A673 (cell line): ENCODE measurements around the gene TPM3. TPM values are rescaled to one million over a fixed set of nuclear protein-coding genes. Genes with fewer than 3 reads are reported as not detected.
A peak's percentile ranks its signal among the peaks of the same experiment; 100 is the strongest.

Experiments used
- BruUV-seq: library from RNA; stranded (reverse); fragments of 400-500 nt; replicated peaks from 2 replicates; lab custom pipeline; 2021; lab: Mats Ljungman, UMichigan
- CTCF ChIA-PET: fragments of 300-600 bp; sonication (Branson Sonifier 250); formaldehyde crosslinking; loops from one replicate; lab custom pipeline; 2022; ENCODE audit warnings: antibody characterized with exemption; lab: Charles Lee
- POLR2A ChIA-PET: fragments of 300-600 bp; sonication (Branson Sonifier 250); formaldehyde crosslinking; loops from one replicate; lab custom pipeline; 2022; ENCODE audit warnings: antibody characterized with exemption; ENCODE audit not compliant: low non-redundant PET; lab: Charles Lee
- DNase-seq: peaks from one replicate; pipeline ENCODE4 v3.0.0-alpha.2; 2015; ENCODE audit warnings: low spot score
- H3K27ac ChIP-seq: fragments of 200-600 bp; sonication (generic); 2 replicates; pipeline ENCODE4 v1.5.1; 2016; ENCODE audit warnings: mixed run types, low read depth, mild to moderate bottlenecking, mixed read lengths, antibody characterized with exemption, low read length; ENCODE audit not compliant: poor library complexity, severe bottlenecking
- H3K27me3 ChIP-seq: fragments of 200-600 bp; sonication (generic); replicated peaks from 2 replicates; pipeline ENCODE4 v1.6.1; 2017; ENCODE audit warnings: mixed run types, low read depth, mild to moderate bottlenecking, mixed read lengths, antibody characterized with exemption, low read length; ENCODE audit not compliant: insufficient read depth, poor library complexity
- H3K36me3 ChIP-seq: fragments of 200-600 bp; sonication (generic); 2 replicates; pipeline ENCODE4 v1.6.1; 2016; ENCODE audit warnings: mixed run types, mild to moderate bottlenecking, mixed read lengths, antibody characterized with exemption, low read length; ENCODE audit not compliant: insufficient read depth, poor library complexity, severe bottlenecking
- H3K4me1 ChIP-seq: fragments of 200-600 bp; sonication (generic); 2 replicates; pipeline ENCODE4 v1.6.1; 2017; ENCODE audit warnings: mixed run types, mild to moderate bottlenecking, mixed read lengths, antibody characterized with exemption, low read length; ENCODE audit not compliant: insufficient read depth, poor library complexity, severe bottlenecking
- H3K4me3 ChIP-seq: fragments of 200-600 bp; sonication (generic); 2 replicates; pipeline ENCODE4 v1.5.1; 2016; ENCODE audit warnings: low read depth, mixed run types, mild to moderate bottlenecking, mixed read lengths, low read length; ENCODE audit not compliant: poor library complexity, severe bottlenecking
- H3K9me3 ChIP-seq: fragments of 200-600 bp; sonication (generic); 2 replicates; pipeline ENCODE4 v1.6.1; 2016; ENCODE audit warnings: mixed run types, low read depth, mild to moderate bottlenecking, mixed read lengths, antibody characterized with exemption, low read length; ENCODE audit not compliant: poor library complexity, severe bottlenecking
- EZH2 ChIP-seq: fragments of 200-600 bp; sonication (generic); IDR thresholded peaks from 2 replicates; pipeline ENCODE4 v1.6.1; 2017; ENCODE audit warnings: borderline replicate concordance, low read depth, mild to moderate bottlenecking, mixed read lengths, antibody characterized with exemption, low read length; ENCODE audit not compliant: poor library complexity, severe bottlenecking
- intact Hi-C: fragments of 100-400 bp; cut with micrococcal nuclease; formaldehyde crosslinking; loops from one replicate; pipeline ENCODE4 v1.10.0; 2022; ENCODE audit not compliant: unreplicated experiment
- total RNA-seq: library from RNA; stranded (reverse); gene quantifications from 2 replicates; pipeline ENCODE4 v1.2.3, GENCODE V29; 2021
- TF ChIP-seq, protein P1 (sequence below): fragments of 300-800, 200-600 bp; sonication (generic); conservative IDR thresholded peaks from 2 replicates; pipeline ENCODE4 v1.5.1; 2017; ENCODE audit warnings: low read depth, mild to moderate bottlenecking, antibody characterized with exemption, low read length, moderate library complexity, mixed read lengths

TPM3 gene
- total RNA-seq, 1 experiment from 2014 or later, result 746 TPM

GRCh38 chr1:154220071-154220969, 28.4 kb upstream of the TPM3 start, which contains the start of gene UBAP2L:
Gene UBAP2L, plus strand, starts transcription at chr1:154220955. Its CDS starts 4,169 bp downstream, at chr1:154225124.
- peak within 1 kb of the TSS; percentile 71 for H3K4me3 ChIP-seq
- POLR2A ChIA-PET, result interaction anchor here (0.9 kb wide), 1 partner anchor 230 kb away, joined by 11 read pairs; no protein-coding TSS in a partner anchor
- no peaks in the 10 kb centered on the region for H3K27me3 ChIP-seq
- intact Hi-C loops, result no loop called here
- BruUV-seq, result no TSS peak
- peak within 1 kb of the TSS; percentile 96 for H3K27ac ChIP-seq
- peaks cover 23% of the 10 kb centered on the region for H3K4me1 ChIP-seq
- peaks cover 31% of the 10 kb centered on the region for H3K36me3 ChIP-seq
- peak; percentile 99 for DNase-seq
- TF ChIP-seq, protein P1, sequence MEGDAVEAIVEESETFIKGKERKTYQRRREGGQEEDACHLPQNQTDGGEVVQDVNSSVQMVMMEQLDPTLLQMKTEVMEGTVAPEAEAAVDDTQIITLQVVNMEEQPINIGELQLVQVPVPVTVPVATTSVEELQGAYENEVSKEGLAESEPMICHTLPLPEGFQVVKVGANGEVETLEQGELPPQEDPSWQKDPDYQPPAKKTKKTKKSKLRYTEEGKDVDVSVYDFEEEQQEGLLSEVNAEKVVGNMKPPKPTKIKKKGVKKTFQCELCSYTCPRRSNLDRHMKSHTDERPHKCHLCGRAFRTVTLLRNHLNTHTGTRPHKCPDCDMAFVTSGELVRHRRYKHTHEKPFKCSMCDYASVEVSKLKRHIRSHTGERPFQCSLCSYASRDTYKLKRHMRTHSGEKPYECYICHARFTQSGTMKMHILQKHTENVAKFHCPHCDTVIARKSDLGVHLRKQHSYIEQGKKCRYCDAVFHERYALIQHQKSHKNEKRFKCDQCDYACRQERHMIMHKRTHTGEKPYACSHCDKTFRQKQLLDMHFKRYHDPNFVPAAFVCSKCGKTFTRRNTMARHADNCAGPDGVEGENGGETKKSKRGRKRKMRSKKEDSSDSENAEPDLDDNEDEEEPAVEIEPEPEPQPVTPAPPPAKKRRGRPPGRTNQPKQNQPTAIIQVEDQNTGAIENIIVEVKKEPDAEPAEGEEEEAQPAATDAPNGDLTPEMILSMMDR, result no peak
- no peak for TF ChIP-seq EZH2
- H3K9me3 ChIP-seq, result no peaks in the 10 kb centered on the region
- CTCF ChIA-PET, result no interaction called here

GRCh38 chr1:154219541-154219940, 27.6 kb upstream of the TPM3 start:
- intact Hi-C loops, result no loop called here
- peak overlapping the region; percentile 71 for H3K4me3 ChIP-seq
- H3K27me3 ChIP-seq, result no peaks in the 10 kb centered on the region
- no peak for TF ChIP-seq EZH2
- TF ChIP-seq, protein P1, result no peak
- peak overlapping the region; percentile 96 for H3K27ac ChIP-seq
- DNase-seq, result peak; percentile 16
- peaks cover 25% of the 10 kb centered on the region for H3K36me3 ChIP-seq
- CTCF ChIA-PET, result no interaction called here
- BruUV-seq, result TSS peak; percentile 67
- peaks cover 23% of the 10 kb centered on the region for H3K4me1 ChIP-seq
- no peaks in the 10 kb centered on the region for H3K9me3 ChIP-seq
- POLR2A ChIA-PET, result no interaction called here

DNA sequence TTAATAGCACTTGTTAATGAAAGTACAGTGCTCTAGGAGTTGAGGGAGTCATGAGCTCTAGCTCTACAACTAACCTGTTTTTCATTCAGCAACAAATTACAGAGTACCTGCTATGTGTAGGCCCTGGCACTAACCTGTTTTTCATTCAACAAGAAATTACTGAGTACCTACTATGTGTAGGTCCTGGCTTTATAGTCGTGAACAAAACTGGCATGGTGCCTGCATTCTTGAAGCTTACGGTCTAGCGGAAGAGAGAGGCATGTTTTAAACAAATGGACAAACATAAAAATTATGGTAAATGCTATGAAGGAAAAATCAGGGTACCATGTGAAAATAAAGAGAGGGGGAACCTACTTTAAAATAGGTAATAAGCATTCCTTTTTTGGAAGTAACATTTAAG, 26.6 kb upstream of the TPM3 start:
- intact Hi-C loops, result no loop called here
- Histone ChIP-seq H3K36me3 (peaks cover 33% of the 10 kb centered on the region), H3K4me1 (peaks cover 20% of the 10 kb centered on the region), H3K4me3 (peak overlapping the region; percentile 71), H3K27me3 (no peaks in the 10 kb centered on the region), H3K9me3 (no peaks in the 10 kb centered on the region), H3K27ac (peak overlapping the region; percentile 96)
- ChIA-PET POLR2A (interaction anchor here (0.6 kb wide), 2 partner anchors 36 to 405 kb away, joined by 3 to 4 read pairs; no protein-coding TSS in a partner anchor), CTCF (interaction anchor here (0.6 kb wide), 1 partner anchor 866 kb away, joined by 3 read pairs; no protein-coding TSS in a partner anchor)
- no peak for DNase-seq
- TF ChIP-seq EZH2, result no peak
- TF ChIP-seq, protein P1, result no peak
- no TSS peak for BruUV-seq
